SU-DHL-6 (cell line): ENCODE results near the gene MED12L.

Experiments
- H2AFZ ChIP-seq: fragments of 200-600 bp; sonication (generic); 2 replicates; pipeline ENCODE4 v1.6.1; 2014; ENCODE audit warnings: low read depth, mild to moderate bottlenecking, moderate library complexity, mixed read lengths, antibody characterized with exemption, low read length; ENCODE audit not compliant: severe bottlenecking
- H3F3A ChIP-seq: fragments of 200-600 bp; shearing (Covaris generic); 2 replicates; pipeline ENCODE4 v1.6.0; 2016; ENCODE audit warnings: antibody characterized with exemption, mild to moderate bottlenecking; ENCODE audit not compliant: insufficient read depth
- H3K27ac ChIP-seq: fragments of 200-600 bp; sonication (generic); 2 replicates; pipeline ENCODE4 v1.5.1; 2016; ENCODE audit warnings: low read depth, mild to moderate bottlenecking, low read length, moderate library complexity, mixed read lengths
- H3K27me3 ChIP-seq: fragments of 200-600 bp; sonication (generic), shearing (Covaris generic); 2 replicates; pipeline ENCODE4 v1.6.0; 2014; ENCODE audit warnings: mild to moderate bottlenecking, low read length
- H3K36me3 ChIP-seq: fragments of 200-600 bp; sonication (generic); 2 replicates; pipeline ENCODE4 v1.6.1; 2014; ENCODE audit warnings: mild to moderate bottlenecking, low read length, mixed read lengths
- H3K4me2 ChIP-seq: fragments of 300-600, 200-600 bp; shearing (Covaris generic), sonication (generic); 2 replicates; pipeline ENCODE4 v1.6.0; 2014; ENCODE audit warnings: low read length, low read depth, mild to moderate bottlenecking; ENCODE audit not compliant: poor library complexity, severe bottlenecking
- H3K4me3 ChIP-seq: fragments of 200-600 bp; sonication (generic); 2 replicates; pipeline ENCODE4 v1.5.1; 2014; ENCODE audit warnings: antibody characterized with exemption, low read length, mild to moderate bottlenecking, mixed read lengths; ENCODE audit not compliant: insufficient read depth, poor library complexity, severe bottlenecking
- H3K79me2 ChIP-seq: fragments of 200-600 bp; sonication (generic); 2 replicates; pipeline ENCODE4 v1.6.1; 2014; ENCODE audit warnings: mild to moderate bottlenecking, low read length, moderate library complexity; ENCODE audit not compliant: insufficient read depth
- H3K9ac ChIP-seq: fragments of 200-600 bp; sonication (generic); 2 replicates; pipeline ENCODE4 v1.7.0; 2014; ENCODE audit warnings: mild to moderate bottlenecking, low read length
- H3K9me2 ChIP-seq: fragments of 200-600 bp; sonication (generic); replicated peaks from 2 replicates; pipeline ENCODE4 v1.6.1; 2014; ENCODE audit warnings: low read length; ENCODE audit not compliant: insufficient read depth
- H3K9me3 ChIP-seq: fragments of 200-600 bp; sonication (generic); 2 replicates; pipeline ENCODE4 v1.6.1; 2014; ENCODE audit warnings: low read length, mixed read lengths; ENCODE audit not compliant: insufficient read depth
- H4K20me1 ChIP-seq: fragments of 200-600 bp; sonication (generic); 2 replicates; pipeline ENCODE4 v1.6.1; 2014; ENCODE audit warnings: low read depth, mild to moderate bottlenecking, antibody characterized with exemption, low read length, moderate library complexity, mixed read lengths
- EZH2phosphoT487 ChIP-seq: fragments of 200-600 bp; sonication (generic), shearing (Covaris generic); conservative IDR thresholded peaks from 2 replicates; pipeline ENCODE4 v1.6.1; 2018; ENCODE audit warnings: mild to moderate bottlenecking, antibody characterized with exemption, low read length, moderate library complexity, mixed read lengths
- TF ChIP-seq, protein P1 (sequence below): fragments of 200-600 bp; sonication (generic); IDR thresholded peaks from one replicate; pipeline ENCODE4 v1.5.1; 2017; ENCODE audit warnings: antibody characterized with exemption, mild to moderate bottlenecking, low read length, moderate library complexity; ENCODE audit not compliant: insufficient read depth, poor library complexity, severe bottlenecking

The MED12L gene

DNA sequence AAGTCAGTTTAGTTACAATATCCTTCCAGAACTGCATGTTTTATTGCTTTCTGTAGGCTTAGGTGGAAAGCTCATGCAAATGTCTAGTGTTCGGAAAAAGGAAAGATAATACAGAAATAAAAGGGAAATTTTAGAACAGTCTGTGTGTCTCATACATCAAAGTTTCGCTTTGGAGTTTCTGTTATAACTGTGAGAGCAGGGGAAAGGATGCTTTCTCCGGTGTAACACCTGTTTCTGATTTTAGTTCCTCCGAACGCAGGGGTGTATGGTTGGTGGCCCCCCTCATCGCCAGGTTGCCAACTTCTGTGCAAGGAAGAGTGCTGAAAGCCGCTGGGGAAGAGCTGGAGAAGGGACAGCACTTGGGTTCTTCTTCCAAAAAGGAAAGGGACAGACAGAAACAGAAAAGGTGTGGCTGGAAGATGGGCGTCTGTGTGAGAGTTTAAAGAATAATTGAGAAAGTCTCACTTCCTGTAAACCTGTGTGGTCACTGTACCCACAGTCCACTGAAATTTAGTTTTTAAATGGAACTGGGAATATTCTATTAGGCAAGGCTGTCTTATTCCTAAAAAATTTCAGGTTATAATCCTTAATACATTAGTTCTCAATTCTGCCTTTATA is 292.4 kb downstream of the MED12L start:
- H3K79me2 ChIP-seq = no peaks in the 10 kb centered on the region
- H3K9me2 ChIP-seq = no peaks in the 10 kb centered on the region
- H2AFZ ChIP-seq = no peak overlapping the region
- H3K27ac ChIP-seq = peak overlapping the region; percentile 95
- TF ChIP-seq, protein P1, sequence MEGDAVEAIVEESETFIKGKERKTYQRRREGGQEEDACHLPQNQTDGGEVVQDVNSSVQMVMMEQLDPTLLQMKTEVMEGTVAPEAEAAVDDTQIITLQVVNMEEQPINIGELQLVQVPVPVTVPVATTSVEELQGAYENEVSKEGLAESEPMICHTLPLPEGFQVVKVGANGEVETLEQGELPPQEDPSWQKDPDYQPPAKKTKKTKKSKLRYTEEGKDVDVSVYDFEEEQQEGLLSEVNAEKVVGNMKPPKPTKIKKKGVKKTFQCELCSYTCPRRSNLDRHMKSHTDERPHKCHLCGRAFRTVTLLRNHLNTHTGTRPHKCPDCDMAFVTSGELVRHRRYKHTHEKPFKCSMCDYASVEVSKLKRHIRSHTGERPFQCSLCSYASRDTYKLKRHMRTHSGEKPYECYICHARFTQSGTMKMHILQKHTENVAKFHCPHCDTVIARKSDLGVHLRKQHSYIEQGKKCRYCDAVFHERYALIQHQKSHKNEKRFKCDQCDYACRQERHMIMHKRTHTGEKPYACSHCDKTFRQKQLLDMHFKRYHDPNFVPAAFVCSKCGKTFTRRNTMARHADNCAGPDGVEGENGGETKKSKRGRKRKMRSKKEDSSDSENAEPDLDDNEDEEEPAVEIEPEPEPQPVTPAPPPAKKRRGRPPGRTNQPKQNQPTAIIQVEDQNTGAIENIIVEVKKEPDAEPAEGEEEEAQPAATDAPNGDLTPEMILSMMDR = no peak
- TF ChIP-seq EZH2phosphoT487 = no peak
- no peaks in the 10 kb centered on the region for H3K36me3 ChIP-seq
- H3K9ac ChIP-seq = peak overlapping the region; percentile 39
- peak overlapping the region; percentile 54 for H3K4me2 ChIP-seq
- peak overlapping the region; percentile 32 for H3K4me3 ChIP-seq
- H3K9me3 ChIP-seq = no peaks in the 10 kb centered on the region
- H4K20me1 ChIP-seq = no peaks in the 10 kb centered on the region
- H3K27me3 ChIP-seq = no peaks in the 10 kb centered on the region
- peaks cover 24% of the 10 kb centered on the region for H3F3A ChIP-seq

DNA sequence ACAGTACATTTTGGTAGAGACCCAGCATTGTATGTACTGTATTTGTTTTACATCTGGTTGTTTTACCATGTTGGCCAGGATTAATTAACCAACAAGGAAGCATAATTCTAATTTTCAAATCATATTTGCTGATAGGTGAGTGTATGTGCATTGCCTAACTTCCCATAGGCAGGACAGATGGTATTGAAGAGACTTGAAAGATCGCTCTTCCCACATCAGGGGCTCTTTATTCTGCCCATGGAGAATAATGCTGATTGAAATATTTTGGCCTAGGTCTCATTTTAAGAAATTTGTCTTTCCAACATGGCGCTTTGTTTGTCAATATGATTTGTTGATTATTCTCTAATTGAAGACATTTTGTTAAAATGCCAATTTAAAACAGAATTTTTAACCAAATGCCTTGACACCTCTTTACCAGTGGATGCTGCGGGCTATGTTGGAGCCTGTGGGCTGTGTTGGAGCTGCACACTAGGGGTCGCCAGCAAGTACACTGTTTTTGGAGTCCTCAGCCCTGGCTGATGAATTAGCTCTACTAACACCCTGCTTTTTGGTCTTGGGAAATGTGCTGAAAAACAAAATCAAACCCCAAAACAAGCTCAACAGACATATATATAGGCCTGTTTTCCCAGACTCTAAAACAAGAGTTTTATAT is 293.7 kb downstream of the MED12L start:
- no peaks in the 10 kb centered on the region for H3K9me2 ChIP-seq
- H2AFZ ChIP-seq = no peak overlapping the region
- H3K4me3 ChIP-seq = no peak overlapping the region
- H4K20me1 ChIP-seq = no peaks in the 10 kb centered on the region
- no peaks in the 10 kb centered on the region for H3K9me3 ChIP-seq
- TF ChIP-seq, protein P1 = peak; percentile 81
- no peak for TF ChIP-seq EZH2phosphoT487
- H3K9ac ChIP-seq = peak overlapping the region; percentile 21; the same call in 1 of the 2 replicates
- H3K27me3 ChIP-seq = no peaks in the 10 kb centered on the region
- peak overlapping the region; percentile 95 for H3K27ac ChIP-seq
- peaks cover 37% of the 10 kb centered on the region for H3F3A ChIP-seq
- peaks cover 3% of the 10 kb centered on the region; the same call in 1 of the 2 replicates for H3K36me3 ChIP-seq
- peak overlapping the region; percentile 54 for H3K4me2 ChIP-seq
- no peaks in the 10 kb centered on the region for H3K79me2 ChIP-seq

DNA sequence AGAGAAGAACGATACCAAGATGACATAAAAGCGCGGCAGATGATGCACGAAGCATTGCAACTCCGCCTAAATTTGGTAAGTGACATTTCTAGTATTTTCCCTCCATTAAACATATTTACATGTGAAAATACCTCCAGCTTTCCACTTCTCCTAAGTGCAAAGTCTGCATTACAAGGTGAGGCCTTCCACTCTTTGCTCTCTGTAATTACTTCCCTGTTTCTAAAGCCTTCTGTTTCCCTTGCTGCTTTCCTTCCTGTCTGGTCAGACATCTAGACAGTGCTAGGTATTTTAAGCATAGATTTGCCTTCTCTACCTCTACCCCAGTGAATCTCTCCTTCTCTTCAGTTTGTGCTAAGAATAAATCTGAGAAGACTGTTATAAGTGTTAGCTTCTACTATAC is 297.2 kb downstream of the MED12L start:
- Histone ChIP-seq H3K36me3 (peaks cover 3% of the 10 kb centered on the region; the same call in 1 of the 2 replicates), H3K79me2 (no peaks in the 10 kb centered on the region), H3K9ac (peak overlapping the region; percentile 49), H3K9me3 (no peaks in the 10 kb centered on the region), H3K4me3 (peak overlapping the region; percentile 2), H4K20me1 (no peaks in the 10 kb centered on the region), H3K4me2 (peak overlapping the region; percentile 86), H3K27me3 (no peaks in the 10 kb centered on the region), H3F3A (peaks cover 68% of the 10 kb centered on the region), H3K9me2 (no peaks in the 10 kb centered on the region), H2AFZ (no peak overlapping the region), H3K27ac (peak overlapping the region; percentile 95)
- TF ChIP-seq, protein P1 = no peak
- TF ChIP-seq EZH2phosphoT487 = no peak
